Keratinocyte (primary cell): ENCODE results near the gene RALGPS1.

ENCODE experiments used
- EZH2 ChIP-seq: IDR thresholded peaks from one replicate; pipeline ENCODE4 v1.6.1; 2012; ENCODE audit warnings: inconsistent platforms, mild to moderate bottlenecking, low read length, moderate library complexity
- TF ChIP-seq, protein P1 (sequence below), 3 experiments: IDR thresholded peaks in 1 of 3; conservative IDR thresholded peaks in 1 of 3; optimal IDR thresholded peaks in 1 of 3; 2 replicates in 2 of 3; 3 replicates in 1 of 3; pipeline versions ENCODE3 to v1.5.1; 2011; ENCODE audit warnings: low read length in 3 of 3, mild to moderate bottlenecking in 3 of 3, moderate library complexity in 2 of 3, control low read depth in 1 of 3, inconsistent platforms in 1 of 3; ENCODE audit not compliant: insufficient read depth in 2 of 3; ENCODE audit errors: extremely low read depth in 1 of 3

DNA sequence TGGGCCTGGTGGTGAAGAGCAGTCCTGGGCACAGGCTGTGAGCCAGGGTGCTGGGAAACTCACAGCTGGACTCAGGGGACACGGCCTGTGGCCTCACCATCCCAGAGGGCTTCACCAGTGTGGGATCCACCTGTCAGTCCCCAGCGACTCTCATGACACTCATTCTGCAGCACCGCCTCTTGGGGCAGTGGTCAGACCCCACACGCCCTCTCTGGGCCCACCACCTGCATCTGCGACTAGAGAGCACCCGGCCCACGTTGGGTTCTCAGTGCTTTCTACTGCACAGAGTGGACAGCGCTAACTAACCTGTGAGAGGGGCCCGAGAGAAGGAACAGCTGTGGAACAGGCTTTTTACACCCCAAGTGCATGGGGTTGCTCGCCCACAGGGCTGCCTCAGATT is 304.2 kb downstream of the RALGPS1 start:
- TF ChIP-seq, protein P1, sequence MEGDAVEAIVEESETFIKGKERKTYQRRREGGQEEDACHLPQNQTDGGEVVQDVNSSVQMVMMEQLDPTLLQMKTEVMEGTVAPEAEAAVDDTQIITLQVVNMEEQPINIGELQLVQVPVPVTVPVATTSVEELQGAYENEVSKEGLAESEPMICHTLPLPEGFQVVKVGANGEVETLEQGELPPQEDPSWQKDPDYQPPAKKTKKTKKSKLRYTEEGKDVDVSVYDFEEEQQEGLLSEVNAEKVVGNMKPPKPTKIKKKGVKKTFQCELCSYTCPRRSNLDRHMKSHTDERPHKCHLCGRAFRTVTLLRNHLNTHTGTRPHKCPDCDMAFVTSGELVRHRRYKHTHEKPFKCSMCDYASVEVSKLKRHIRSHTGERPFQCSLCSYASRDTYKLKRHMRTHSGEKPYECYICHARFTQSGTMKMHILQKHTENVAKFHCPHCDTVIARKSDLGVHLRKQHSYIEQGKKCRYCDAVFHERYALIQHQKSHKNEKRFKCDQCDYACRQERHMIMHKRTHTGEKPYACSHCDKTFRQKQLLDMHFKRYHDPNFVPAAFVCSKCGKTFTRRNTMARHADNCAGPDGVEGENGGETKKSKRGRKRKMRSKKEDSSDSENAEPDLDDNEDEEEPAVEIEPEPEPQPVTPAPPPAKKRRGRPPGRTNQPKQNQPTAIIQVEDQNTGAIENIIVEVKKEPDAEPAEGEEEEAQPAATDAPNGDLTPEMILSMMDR (optimal IDR thresholded peaks at IDR 0.05 in 1 of 3, IDR thresholded peaks at IDR 0.05 in 1 of 3, conservative IDR thresholded peaks at IDR 0.05 in 1 of 3; ENCODE audit: extremely low read depth in 1 of 3, insufficient read depth in 2 of 3, low read length in 3 of 3), result no peak
- no peak for TF ChIP-seq EZH2
